ENCODE data around the gene IGFBPL1. TPM values are rescaled to one million over a fixed set of nuclear protein-coding genes. Genes with fewer than 3 reads are reported as not detected.

Gene IGFBPL1
- total RNA-seq, 1 donor from 2014 or later: 26.6 TPM

- H3K36me3 Mint-ChIP-seq: no peaks in the 10 kb centered on the region
- no peak overlapping the region for H3K27ac ChIP-seq
- H3K4me2 ChIP-seq: no peak overlapping the region
- no peaks in the 10 kb centered on the region for H3K9me3 Mint-ChIP-seq
- no peak overlapping the region for H3K9ac ChIP-seq
- peaks cover 8% of the 10 kb centered on the region for H3K4me1 Mint-ChIP-seq
- no peaks in the 10 kb centered on the region for H3K27me3 ChIP-seq
- H3K79me2 ChIP-seq (ENCODE audit: low read depth): no peaks in the 10 kb centered on the region
- no peaks in the 10 kb centered on the region for H4K20me1 ChIP-seq (ENCODE audit: low read depth)
- peak overlapping the region; percentile 40 for H3K27ac Mint-ChIP-seq
- no peaks in the 10 kb centered on the region for H3K4me1 ChIP-seq
- DNase-seq (ENCODE audit: low spot score): no peak
- no peaks in the 10 kb centered on the region for H3F3A ChIP-seq (ENCODE audit: low read depth)
- H3K36me3 ChIP-seq: no peaks in the 10 kb centered on the region
- TF ChIP-seq CTCF (IDR thresholded peaks at IDR 0.05) (no peak), EZH2phosphoT487 (IDR thresholded peaks at IDR 0.05) (no peak), EZH2 (IDR thresholded peaks at IDR 0.05) (no peak)
- no peak overlapping the region for H3K4me3 Mint-ChIP-seq
- peaks cover 4% of the 10 kb centered on the region for H3K27me3 Mint-ChIP-seq (ENCODE audit: insufficient read depth, low read depth)
- no peak overlapping the region for H2AFZ ChIP-seq (replicated peaks)
- H3K4me3 ChIP-seq: no peak overlapping the region
- no peaks in the 10 kb centered on the region for H3K9me3 ChIP-seq (ENCODE audit: low read depth)
These were observed 18.3 kb upstream of the IGFBPL1 start for GRCh38 chr9:38442473-38443096.

- no peak for DNase-seq (ENCODE audit: low spot score)
- no peak overlapping the region for H3K4me3 Mint-ChIP-seq
- no peak for TF ChIP-seq EZH2phosphoT487 (IDR thresholded peaks at IDR 0.05)
- no peak for TF ChIP-seq EZH2 (IDR thresholded peaks at IDR 0.05)
- TF ChIP-seq CTCF (IDR thresholded peaks at IDR 0.05): no peak
- H3K36me3 ChIP-seq: no peaks in the 10 kb centered on the region
- H3K27me3 Mint-ChIP-seq (ENCODE audit: insufficient read depth, low read depth): peaks cover 4% of the 10 kb centered on the region
- H3K4me3 ChIP-seq: no peak overlapping the region
- no peaks in the 10 kb centered on the region for H3K79me2 ChIP-seq (ENCODE audit: low read depth)
- no peak overlapping the region for H3K9ac ChIP-seq
- no peaks in the 10 kb centered on the region for H3F3A ChIP-seq (ENCODE audit: low read depth)
- no peak overlapping the region for H3K27ac ChIP-seq
- H3K27me3 ChIP-seq: no peaks in the 10 kb centered on the region
- no peaks in the 10 kb centered on the region for H4K20me1 ChIP-seq (ENCODE audit: low read depth)
- no peak overlapping the region for H3K27ac Mint-ChIP-seq
- peaks cover 3% of the 10 kb centered on the region for H3K36me3 Mint-ChIP-seq
- H3K4me2 ChIP-seq: no peak overlapping the region
- H3K9me3 Mint-ChIP-seq: peaks cover 2% of the 10 kb centered on the region
- H2AFZ ChIP-seq (replicated peaks): no peak overlapping the region
- peaks cover 4% of the 10 kb centered on the region for H3K4me1 Mint-ChIP-seq
- H3K4me1 ChIP-seq: no peaks in the 10 kb centered on the region
- H3K9me3 ChIP-seq (ENCODE audit: low read depth): no peaks in the 10 kb centered on the region
These were observed 17.3 kb upstream of the IGFBPL1 start for GRCh38 chr9:38441347-38442085.

- no peak for TF ChIP-seq EZH2phosphoT487 (IDR thresholded peaks at IDR 0.05)
- TF ChIP-seq EZH2 (IDR thresholded peaks at IDR 0.05): no peak
- TF ChIP-seq CTCF (IDR thresholded peaks at IDR 0.05): no peak
- Histone ChIP-seq H3K27me3 (no peaks in the 10 kb centered on the region), H3F3A (ENCODE audit: low read depth) (no peaks in the 10 kb centered on the region), H2AFZ (replicated peaks) (no peak overlapping the region), H3K36me3 (no peaks in the 10 kb centered on the region), H3K9ac (no peak overlapping the region), H4K20me1 (ENCODE audit: low read depth) (no peaks in the 10 kb centered on the region), H3K79me2 (ENCODE audit: low read depth) (no peaks in the 10 kb centered on the region), H3K9me3 (ENCODE audit: low read depth) (no peaks in the 10 kb centered on the region), H3K4me3 (no peak overlapping the region), H3K27ac (no peak overlapping the region), H3K4me2 (no peak overlapping the region), H3K4me1 (no peaks in the 10 kb centered on the region)
- no peak for DNase-seq (ENCODE audit: low spot score)
- peaks cover 4% of the 10 kb centered on the region for H3K27me3 Mint-ChIP-seq (ENCODE audit: insufficient read depth, low read depth)
- peaks cover 2% of the 10 kb centered on the region for H3K9me3 Mint-ChIP-seq
- peaks cover 4% of the 10 kb centered on the region for H3K36me3 Mint-ChIP-seq
- no peak overlapping the region for H3K4me3 Mint-ChIP-seq
- no peak overlapping the region for H3K27ac Mint-ChIP-seq
- H3K4me1 Mint-ChIP-seq: peaks cover 4% of the 10 kb centered on the region
These were observed 16.3 kb upstream of the IGFBPL1 start for GRCh38 chr9:38440516-38440915.

Data from neural progenitor cell (in vitro differentiated cells).